Lung (tissue), 12 donors: Measurements from ENCODE around the gene SLC5A3. TPM values are rescaled to one million over a fixed set of nuclear protein-coding genes. Genes with fewer than 3 reads are reported as not detected.
A peak's percentile ranks its signal among the peaks of the same experiment; 100 is the strongest.

ENCODE experiments used
- ATAC-seq: fragments of 200-7000 bp; cut with Tn5 transposase; one replicate; pipeline ENCODE4 v1.9.1; 2020; ENCODE audit warnings: moderate number of reproducible peaks; ENCODE audit not compliant: insufficient read depth, low FRiP score
- DNase-seq, 3 donors: peaks; one replicate each; pipeline ENCODE4 v3.0.0-alpha.2; 2013 to 2017
- H3K27ac ChIP-seq, 2 donors: one replicate each; pipeline ENCODE4 v1.5.1; 2013; ENCODE audit warnings: mild to moderate bottlenecking in 2 of 2, moderate library complexity in 2 of 2, control low read depth in 1 of 2, inconsistent platforms in 1 of 2, low read depth in 1 of 2, low read length in 1 of 2
- H3K27me3 ChIP-seq, 3 donors: one replicate each; pipeline ENCODE4 v1.5.1; 2013; ENCODE audit warnings: low read length in 2 of 3; ENCODE audit not compliant: control insufficient read depth in 3 of 3, insufficient read depth in 3 of 3
- H3K36me3 ChIP-seq, 4 donors: one replicate each; pipeline ENCODE4 v1.5.1; 2013; ENCODE audit warnings: low read length in 4 of 4, mild to moderate bottlenecking in 1 of 4, moderate library complexity in 1 of 4; ENCODE audit not compliant: control insufficient read depth in 4 of 4, insufficient read depth in 4 of 4
- H3K4me1 ChIP-seq, 5 donors: one replicate each; pipeline ENCODE4 v1.5.1; 2013; ENCODE audit warnings: low read length in 5 of 5, mild to moderate bottlenecking in 2 of 5, moderate library complexity in 1 of 5; ENCODE audit not compliant: control insufficient read depth in 5 of 5, insufficient read depth in 5 of 5
- H3K4me3 ChIP-seq: one replicate; pipeline ENCODE4 v1.5.1; 2013; ENCODE audit warnings: mild to moderate bottlenecking, control low read depth, moderate library complexity
- H3K9ac ChIP-seq, 2 donors: one replicate each; pipeline ENCODE4 v1.5.1; 2013; ENCODE audit warnings: low read length in 2 of 2, control low read depth in 1 of 2; ENCODE audit not compliant: insufficient read depth in 1 of 2
- H3K9me3 ChIP-seq, 4 donors: one replicate each; pipeline ENCODE4 v1.5.1; 2013; ENCODE audit warnings: low read length in 3 of 4, mild to moderate bottlenecking in 1 of 4, moderate library complexity in 1 of 4; ENCODE audit not compliant: control insufficient read depth in 4 of 4, insufficient read depth in 3 of 4
- CTCF ChIP-seq: IDR thresholded peaks from 2 replicates; pipeline ENCODE4 v1.5.1; 2012; ENCODE audit warnings: mild to moderate bottlenecking; ENCODE audit errors: control extremely low read depth, extremely low read depth
- WGBS, 2 donors: extraction: QIAGEN DNeasy Blood & Tissue Kit; methylation state at CpG; one replicate each; pipeline ENCODE4 v1.1.7; 2013; 5-methylcytosine and 5-hydroxymethylcytosine counted together
- polyA plus RNA-seq, 2 donors: library from polyadenylated mRNA; stranded (reverse); fragments of 200-250 nt; gene quantifications; one replicate each; pipeline ENCODE4 v1.2.1, GENCODE V29; 2013
- total RNA-seq, 2 donors: library from RNA; depleted of rRNA in 1 of 2; stranded (reverse); fragments of >200 nt in 1 of 2; gene quantifications; one replicate each; pipeline ENCODE4 v1.2.1, GENCODE V29; 2014 to 2021
- donor health status: control.
- donor health status: control.
- donor health status: Bipolar disorder and iron deficiency.
- donor health status: healthy.
- donor health status: DM: yes; HTN: yes; CAD: no.

SLC5A3 gene
- total and polyA plus RNA-seq, 4 donors: 1.8 to 49.1 (median 7.0) TPM

GRCh38 chr21:34092262-34092921 lies 19.0 kb downstream of the SLC5A3 start:
- DNase-seq: peak in 1 of 3 donors; percentile 19
- no peak overlapping the region for H3K4me3 ChIP-seq
- WGBS, 2 donors: 37 to 51% methylated on average over 6 of the region's 6 CpGs
- no peak for ATAC-seq
- TF ChIP-seq CTCF: no peak
- no peaks in the 10 kb centered on the region for H3K9me3 ChIP-seq
- H3K9ac ChIP-seq: no peak overlapping the region
- no peak overlapping the region for H3K27ac ChIP-seq
- H3K27me3 ChIP-seq: no peaks in the 10 kb centered on the region
- H3K4me1 ChIP-seq: peaks cover 0 to 19% (median 5%) of the 10 kb centered on the region in 5 donors
- peaks cover 5 to 19% (median 11%) of the 10 kb centered on the region in 4 donors for H3K36me3 ChIP-seq

- no peaks in the 10 kb centered on the region for H3K27me3 ChIP-seq
- WGBS, 2 donors: 81 to 86% methylated on average over 3 of the region's 3 CpGs
- TF ChIP-seq CTCF: no peak
- peaks cover 5 to 19% (median 11%) of the 10 kb centered on the region in 4 donors for H3K36me3 ChIP-seq
- H3K4me3 ChIP-seq: no peak overlapping the region
- H3K9ac ChIP-seq: no peak overlapping the region
- no peak overlapping the region for H3K27ac ChIP-seq
- no peaks in the 10 kb centered on the region for H3K9me3 ChIP-seq
- DNase-seq (no peak), ATAC-seq (no peak)
- peaks cover 0 to 19% (median 3%) of the 10 kb centered on the region in 5 donors for H3K4me1 ChIP-seq
Observed at GRCh38 chr21:34093083-34093482, 19.7 kb downstream of the SLC5A3 start.

- no peak overlapping the region for H3K4me3 ChIP-seq
- ATAC-seq: no peak
- H3K27me3 ChIP-seq: no peaks in the 10 kb centered on the region
- H3K36me3 ChIP-seq: peaks cover 5 to 16% (median 11%) of the 10 kb centered on the region in 4 donors
- no peaks in the 10 kb centered on the region for H3K9me3 ChIP-seq
- H3K9ac ChIP-seq: no peak overlapping the region
- peaks cover 0 to 15% (median 3%) of the 10 kb centered on the region in 5 donors for H3K4me1 ChIP-seq
- no peak overlapping the region for H3K27ac ChIP-seq
- WGBS, 2 donors: 93% methylated on average over 7 of the region's 7 CpGs
- no peak for TF ChIP-seq CTCF
- DNase-seq: no peak
Observed at GRCh38 chr21:34094949-34095348, 21.6 kb downstream of the SLC5A3 start.
